ENCODE results near the gene JUN. TPM values are rescaled to one million over a fixed set of nuclear protein-coding genes. Genes with fewer than 3 reads are reported as not detected.

The JUN gene
- total and polyA plus RNA-seq, 2 of the 4 experiments (the other 2 are of a cell fraction), result 46.6 to 89.1 TPM

DNA sequence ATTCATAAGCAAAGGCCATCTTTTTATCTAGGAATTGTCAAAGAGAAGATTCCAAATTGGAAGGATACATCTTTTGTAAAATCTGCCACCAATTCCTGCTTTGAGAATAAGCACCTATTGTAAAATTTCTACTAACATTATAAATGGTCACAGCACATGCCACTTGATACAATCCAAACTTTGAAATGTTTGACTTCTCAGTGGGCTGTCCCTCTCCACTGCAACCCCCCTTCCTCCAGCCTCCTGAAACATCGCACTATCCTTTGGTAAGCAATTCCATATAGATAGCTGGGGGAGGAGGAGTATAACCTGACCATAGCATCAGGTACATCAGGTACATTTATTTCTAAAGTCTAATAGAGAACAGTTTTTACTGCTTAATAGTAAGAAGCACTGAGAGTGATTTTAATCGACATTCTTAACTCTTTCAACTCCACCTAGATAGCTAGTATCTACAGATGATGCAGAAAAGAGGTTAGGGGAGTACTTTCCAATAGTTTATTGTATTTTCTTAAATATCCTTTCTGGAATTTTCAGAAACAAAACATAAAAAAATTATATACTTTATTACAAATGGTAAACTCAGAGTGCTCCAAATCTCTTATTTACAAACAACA is 2.9 kb downstream of the JUN start:
- H2AK9ac ChIP-seq (replicated peaks; ENCODE audit: low read depth, low read length, poor library complexity), result no peak overlapping the region
- in situ Hi-C loops (cut with MboI; ENCODE audit: low sequenced_read_pairs), result loop anchor here (10.0 to 25.0 kb wide), 2 partner anchors 506 to 924 kb away; partner anchors contain the start of gene FGGY
- WGBS, 2 experiments (ENCODE audit: extremely low coverage in 2 of 2, insufficient read length in 1 of 2), result no CpG with 5 or more reads among the region's 2 CpGs
- peaks cover 6% of the 10 kb centered on the region for H3K4me1 ChIP-seq (ENCODE audit: control insufficient read depth, insufficient read depth, low read length)
- CTCF ChIA-PET, result interaction anchor here (1.1 kb wide), 1 partner anchor 978 kb away, joined by 3 read pairs; no protein-coding TSS in a partner anchor
- peak; percentile 82; the same call in 1 of the 2 replicates for TF ChIP-seq CHD1 (IDR thresholded peaks at IDR 0.05; ENCODE audit: low read depth, low read length)
- no peak for TF ChIP-seq FOS (IDR thresholded peaks at IDR 0.05; ENCODE audit: low read depth, low read length)
- POLR2A ChIA-PET (ENCODE audit: unreplicated experiment), result interaction anchor here (0.6 to 0.9 kb wide), 3 partner anchors 11 to 302 kb away, joined by 3 to 5 read pairs (median 3); no protein-coding TSS in a partner anchor
- H2BK20ac ChIP-seq (ENCODE audit: low read depth, low read length), result no peak overlapping the region
- peak; percentile 16 for DNase-seq
- H3K18ac ChIP-seq (ENCODE audit: low read depth, low read length), result no peak overlapping the region
- H3K27ac ChIP-seq (ENCODE audit: insufficient read depth, low read length), result no peak overlapping the region
- intact Hi-C loops (cut with micrococcal nuclease), result loop anchor here (5.0 to 10.0 kb wide), 6 partner anchors 264 to 1166 kb away; no protein-coding TSS in a partner anchor
- H2BK120ac ChIP-seq (ENCODE audit: low read depth, low read length), result no peak overlapping the region
- peak overlapping the region; percentile 46; the same call in 1 of the 2 replicates for H3K23ac ChIP-seq (ENCODE audit: low read depth, low read length)
- H2AFZ ChIP-seq (replicated peaks; ENCODE audit: low read length, poor library complexity), result no peak overlapping the region
- H3K4ac ChIP-seq (ENCODE audit: low read depth, low read length), result 0 out of 2 replicates have a peak overlapping the region, but pooled peaks have one; percentile 9
- H3K4me3 ChIP-seq (ENCODE audit: insufficient read depth, low read depth, low read length), result peak overlapping the region; percentile 98
- H4K8ac ChIP-seq (ENCODE audit: low read depth in 2 of 2, low read length in 2 of 2), result no peak overlapping the region
- H3K79me1 ChIP-seq (ENCODE audit: low read depth in 1 of 2, low read length in 2 of 2), result peaks cover 0 to 8% of the 10 kb centered on the region in 2 experiments; a peak in 2 of 4 replicates
- H4K5ac ChIP-seq (ENCODE audit: low read depth, low read length), result no peak overlapping the region
- H4K20me1 ChIP-seq (ENCODE audit: insufficient read depth, low read length), result peaks cover 41% of the 10 kb centered on the region
- no peak overlapping the region for H2BK5ac ChIP-seq (ENCODE audit: low read depth, low read length, poor library complexity, severe bottlenecking)
- peaks cover 17% of the 10 kb centered on the region for H3K36me3 ChIP-seq (ENCODE audit: control insufficient read depth, insufficient read depth, low read length)
- H3K27me3 ChIP-seq (ENCODE audit: control insufficient read depth, insufficient read depth, low read length), result no peaks in the 10 kb centered on the region
- 0 out of 2 replicates have a peak overlapping the region, but pooled peaks have one; percentile 75 for H3K56ac ChIP-seq (ENCODE audit: extremely low read depth, insufficient read depth, low read length)
- no TSS peak for BruUV-seq (replicated peaks)
- peak overlapping the region; percentile 96 for H3K4me2 ChIP-seq (ENCODE audit: low read depth, low read length)
- H2BK15ac ChIP-seq (ENCODE audit: low read depth, low read length), result no peak overlapping the region
- peak overlapping the region; percentile 96 for H3K14ac ChIP-seq (replicated peaks; ENCODE audit: low read depth, low read length)
- no peak overlapping the region for H4K91ac ChIP-seq (ENCODE audit: insufficient read depth, low read depth, low read length)
- no peaks in the 10 kb centered on the region for H3K9me1 ChIP-seq (ENCODE audit: insufficient read depth, low read length)
- dilution Hi-C loops (cut with HindIII; ENCODE audit: low sequenced_read_pairs, unreplicated experiment), result no loop called here
- ATAC-seq (ENCODE audit: low read depth), result no peak
- peak overlapping the region; percentile 98 for H3K9ac ChIP-seq (ENCODE audit: low read depth, low read length)
- no peaks in the 10 kb centered on the region for H3K9me3 ChIP-seq (ENCODE audit: control insufficient read depth, insufficient read depth, low read length)
- no peak overlapping the region for H2AK5ac ChIP-seq (ENCODE audit: low read depth, low read length)

All from IMR-90 (cell line).